Muscle of back (tissue), 11 donors: ENCODE measurements around the gene COLQ. TPM values are rescaled to one million over a fixed set of nuclear protein-coding genes. Genes with fewer than 3 reads are reported as not detected.
"Not testable (repeated sequence)": the region's sequence is repeated elsewhere in the genome, so short reads cannot be mapped to it uniquely, and the experiment has no call there.

Experiments used
- DNase-seq, 3 donors: peaks; one replicate each; pipeline versions ENCODE4 v3.0.0 to v3.0.0-alpha.2; 2013
- polyA plus RNA-seq, 10 donors: library from polyadenylated mRNA; unstranded; fragments of 120-200 nt; gene quantifications; one replicate each; pipeline ENCODE4 v1.2.1, GENCODE V29; 2013; ENCODE audit not compliant: insufficient read length in 10 of 10

Gene COLQ
- polyA plus RNA-seq, 10 donors = 16.6 to 36.2 (median 30.6) TPM

DNA sequence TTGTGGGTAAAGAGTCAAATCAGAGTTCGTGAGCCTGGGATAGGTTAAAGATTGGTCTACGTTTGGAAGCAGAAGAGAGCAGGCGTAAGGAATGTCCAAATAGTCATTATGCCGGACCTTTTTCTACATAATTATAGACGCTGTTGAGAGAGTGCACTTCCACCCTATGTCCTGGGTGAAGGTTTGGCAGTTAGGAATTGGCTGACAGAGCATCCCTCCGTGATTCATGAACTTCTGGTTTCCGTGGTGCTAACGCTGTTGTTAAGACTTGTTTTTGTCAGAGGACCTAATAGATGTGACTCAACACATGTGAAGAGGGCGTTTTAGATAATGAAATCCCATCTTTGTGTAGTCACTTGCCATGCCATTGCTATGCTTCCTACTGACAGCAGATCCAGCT, 93.0 kb downstream of the COLQ start:
- DNase-seq = peak in 2 of 3 donors; percentile 9 to 14

DNA sequence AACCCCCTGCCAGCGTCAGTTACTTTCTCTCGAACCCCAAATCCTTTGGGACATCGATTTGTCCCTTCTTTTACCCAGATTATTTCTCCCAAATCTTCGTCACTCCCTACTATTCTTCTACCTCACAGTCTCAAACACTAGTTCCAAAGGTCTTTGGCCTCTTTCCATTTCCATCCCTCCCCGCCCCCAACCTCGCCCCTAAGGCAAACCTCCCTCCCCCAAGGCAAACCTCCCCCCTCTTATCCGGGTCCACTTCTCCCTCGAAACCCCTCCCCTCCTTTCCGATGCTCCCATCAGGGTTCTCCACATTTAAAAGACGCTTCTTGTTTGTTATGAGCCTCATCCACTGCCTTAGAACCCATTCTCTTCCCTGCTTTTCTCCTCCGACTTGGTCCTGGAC, 93.5 kb downstream of the COLQ start:
- DNase-seq = no peak

DNA sequence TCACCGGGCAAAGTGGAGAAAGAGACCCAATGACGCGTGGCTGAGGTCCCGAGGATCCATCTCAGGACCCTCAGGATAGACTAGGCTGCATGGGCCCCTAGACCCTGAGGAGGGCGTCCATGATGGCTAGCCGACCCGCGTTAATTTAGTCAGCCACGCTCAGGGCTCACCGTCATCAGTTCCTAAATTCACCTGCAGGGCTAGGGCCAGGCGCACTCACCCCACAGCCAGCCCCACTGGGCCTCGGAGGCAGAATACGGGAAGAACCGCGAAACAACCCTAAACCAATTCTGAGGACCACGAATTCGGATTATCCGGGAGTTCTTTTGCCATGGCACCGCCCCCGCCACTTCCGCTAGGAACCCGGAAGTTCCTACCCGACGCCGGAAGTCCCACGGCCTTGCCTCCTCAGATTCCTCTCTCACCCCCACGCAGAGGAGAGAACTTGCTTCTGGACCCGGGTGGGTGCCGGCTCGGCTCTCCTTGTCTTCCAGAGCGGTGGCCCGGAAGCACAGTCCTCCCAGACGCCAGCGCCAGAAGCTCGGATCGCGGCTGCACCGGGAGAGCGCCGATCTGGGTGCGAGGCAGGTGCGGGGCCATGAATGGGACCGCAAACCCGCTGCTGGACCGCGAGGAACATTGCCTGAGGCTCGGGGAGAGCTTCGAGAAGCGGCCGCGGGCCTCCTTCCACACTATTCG, 94.2 kb downstream of the COLQ start, which contains the start of the genes EAF1 and METTL6:
Gene EAF1 (plus strand): TSS at position 417 of the 699 bp plus-strand sequence. CDS start 182 bp downstream, at position 599.
Gene METTL6 (minus strand): TSS at position 363 of the 699 bp plus-strand sequence. CDS start 1,033 bp downstream, outside the sequence.
- peak; percentile 78 to 94 (median 88) for DNase-seq

- DNase-seq = no peak
These were observed 94.9 kb downstream of the COLQ start for GRCh38 chr3:15426579-15427118.

GRCh38 chr3:15420871-15421270, 100.6 kb downstream of the COLQ start:
- DNase-seq = no peak

DNA sequence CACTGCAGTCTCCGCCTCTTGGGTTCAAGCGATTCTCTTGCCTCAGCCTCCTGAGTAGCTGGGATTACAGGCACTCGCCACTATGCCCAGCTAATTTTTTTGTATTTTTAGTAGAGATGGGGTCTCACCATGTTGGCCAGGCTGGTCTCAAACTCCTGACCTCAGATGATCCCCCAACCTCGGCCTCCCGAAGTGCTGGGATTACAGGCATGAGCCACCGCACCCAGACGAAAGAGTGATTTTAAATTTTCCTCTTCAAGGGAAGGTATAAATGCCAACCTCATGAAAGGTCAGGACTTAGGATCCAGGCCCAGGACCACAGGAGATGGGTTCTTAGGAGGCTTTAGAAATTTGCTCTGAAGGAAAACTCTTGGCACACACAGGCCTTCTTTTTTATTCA, 110.5 kb downstream of the COLQ start:
- not testable (repeated sequence) for DNase-seq

GRCh38 chr3:15409774-15410173, 111.7 kb downstream of the COLQ start:
- no peak for DNase-seq

- DNase-seq = no peak
These were observed 112.3 kb downstream of the COLQ start for GRCh38 chr3:15409239-15409638.

DNA sequence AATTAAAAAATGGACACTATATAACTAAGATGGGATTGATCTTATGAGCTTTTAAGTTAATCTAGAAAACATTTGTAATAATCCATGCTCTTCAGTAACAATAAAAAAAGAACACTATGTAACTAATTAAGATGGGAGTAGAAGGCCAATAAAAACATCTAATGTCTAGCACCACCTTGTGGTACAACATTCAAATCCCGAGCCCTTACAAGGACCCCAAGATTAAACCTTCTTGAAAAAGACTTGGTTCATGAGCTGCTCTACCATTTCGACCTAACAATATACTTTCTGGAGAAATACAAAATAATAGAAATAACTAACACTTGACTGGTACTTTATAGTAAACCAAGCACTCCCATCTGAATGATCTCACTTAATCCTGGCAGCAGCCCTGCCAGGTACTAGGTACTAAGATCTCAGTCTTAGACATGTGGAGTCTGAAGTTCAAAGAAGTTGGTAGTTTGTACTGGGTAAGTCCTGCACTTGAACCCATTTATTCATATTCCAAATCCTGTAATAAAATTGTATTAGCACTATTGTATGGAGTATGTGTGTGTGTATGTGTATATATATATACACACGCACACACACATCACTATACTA, 116.0 kb downstream of the COLQ start:
- peak; percentile 32 to 61 (median 40) for DNase-seq

DNA sequence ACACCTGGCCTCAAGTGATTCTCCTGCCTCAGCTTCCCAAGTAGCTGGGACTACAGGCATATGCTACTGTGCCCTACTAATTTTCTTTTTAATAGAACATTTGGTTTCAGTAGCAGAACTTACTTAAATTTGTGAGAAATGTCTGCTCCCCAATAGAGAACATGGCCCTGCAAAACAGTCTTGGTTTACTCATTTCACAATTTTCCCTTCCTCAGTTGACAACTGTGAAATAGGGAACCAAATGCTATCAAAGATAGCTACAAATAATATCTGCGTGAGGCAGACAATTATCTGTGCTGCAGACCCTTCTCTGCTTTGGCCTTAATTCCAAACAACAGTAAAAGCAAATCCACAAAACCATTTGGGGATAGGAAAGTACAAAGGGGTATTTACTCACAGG, 116.7 kb downstream of the COLQ start:
- DNase-seq = no peak

DNA sequence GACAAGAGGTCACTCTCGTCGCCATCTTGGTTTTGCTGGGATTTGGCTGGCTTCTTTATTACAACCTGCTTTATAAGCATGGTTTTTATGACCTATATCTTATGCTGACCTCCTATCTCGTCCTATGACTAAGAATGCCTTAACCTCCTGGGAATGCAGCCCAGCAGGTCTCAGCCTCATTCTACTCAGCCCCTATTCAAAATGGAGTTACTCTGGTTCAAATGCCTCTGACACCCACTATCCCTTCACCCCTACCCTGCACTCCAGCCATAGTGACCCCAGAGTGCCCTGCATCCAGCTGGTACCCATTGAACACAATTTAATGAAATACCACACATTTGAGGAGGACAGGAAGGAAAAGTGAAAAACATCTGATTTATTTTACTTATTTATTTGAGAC, 117.5 kb downstream of the COLQ start:
- DNase-seq = no peak

DNA sequence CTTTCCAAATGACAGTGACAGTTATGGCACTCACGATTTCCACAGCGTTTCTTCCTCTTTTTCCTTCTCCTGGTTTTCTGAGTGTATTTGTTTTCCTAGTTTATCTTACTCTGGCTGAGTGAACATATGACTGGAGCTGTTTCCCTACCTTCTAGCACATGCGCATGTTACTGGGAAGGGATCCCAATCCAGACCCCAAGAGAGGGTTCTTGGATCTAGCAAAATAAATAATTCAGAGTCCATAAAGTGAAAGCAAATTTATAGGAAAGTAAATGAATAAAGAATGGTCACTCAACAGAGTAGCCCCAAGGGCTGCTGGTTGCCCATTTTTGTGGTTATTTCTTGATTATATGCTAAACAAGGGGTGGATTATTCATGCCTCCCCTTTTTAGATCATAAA, 118.0 kb downstream of the COLQ start:
- DNase-seq = peak; percentile 60 to 91 (median 79)

GRCh38 chr3:15401936-15402335, 119.6 kb downstream of the COLQ start:
- DNase-seq = no peak

Other genes with a start within 250 kb of the COLQ start
- 10 to 100 TPM; 25.1 to 53.7 (median 35.4) TPM for gene SH3BP5, start 189.1 kb downstream of the COLQ start, polyA plus RNA-seq
- 10 to 100 TPM; 13.6 to 22.1 (median 16.6) TPM for gene METTL6, start 94.2 kb downstream of the COLQ start, polyA plus RNA-seq
- 10 to 100 TPM in 9 of 10 donors, 1 to 10 TPM in 1; 9.9 to 17.0 (median 12.9) TPM for gene EAF1, start 94.1 kb downstream of the COLQ start, polyA plus RNA-seq
- 10 to 100 TPM in 1 of 10 donors, 1 to 10 TPM in 9; 6.8 to 11.0 (median 8.1) TPM for gene HACL1, start 79.9 kb upstream of the COLQ start, polyA plus RNA-seq
- gene BTD, start 80.0 kb upstream of the COLQ start, polyA plus RNA-seq = 10 to 100 TPM; 11.2 to 14.9 (median 12.5) TPM